Activated T-cell treated with anti-CD3 and anti-CD28 coated beads for 4 hours (primary cell): ENCODE results near the gene TBX6.
"Not testable (repeated sequence)": the region's sequence is repeated elsewhere in the genome, so short reads cannot be mapped to it uniquely, and the experiment has no call there.

Experiments used
- DNase-seq: peaks from one replicate; pipeline ENCODE4 v3.0.0-alpha.2; 2020

The TBX6 gene

DNA sequence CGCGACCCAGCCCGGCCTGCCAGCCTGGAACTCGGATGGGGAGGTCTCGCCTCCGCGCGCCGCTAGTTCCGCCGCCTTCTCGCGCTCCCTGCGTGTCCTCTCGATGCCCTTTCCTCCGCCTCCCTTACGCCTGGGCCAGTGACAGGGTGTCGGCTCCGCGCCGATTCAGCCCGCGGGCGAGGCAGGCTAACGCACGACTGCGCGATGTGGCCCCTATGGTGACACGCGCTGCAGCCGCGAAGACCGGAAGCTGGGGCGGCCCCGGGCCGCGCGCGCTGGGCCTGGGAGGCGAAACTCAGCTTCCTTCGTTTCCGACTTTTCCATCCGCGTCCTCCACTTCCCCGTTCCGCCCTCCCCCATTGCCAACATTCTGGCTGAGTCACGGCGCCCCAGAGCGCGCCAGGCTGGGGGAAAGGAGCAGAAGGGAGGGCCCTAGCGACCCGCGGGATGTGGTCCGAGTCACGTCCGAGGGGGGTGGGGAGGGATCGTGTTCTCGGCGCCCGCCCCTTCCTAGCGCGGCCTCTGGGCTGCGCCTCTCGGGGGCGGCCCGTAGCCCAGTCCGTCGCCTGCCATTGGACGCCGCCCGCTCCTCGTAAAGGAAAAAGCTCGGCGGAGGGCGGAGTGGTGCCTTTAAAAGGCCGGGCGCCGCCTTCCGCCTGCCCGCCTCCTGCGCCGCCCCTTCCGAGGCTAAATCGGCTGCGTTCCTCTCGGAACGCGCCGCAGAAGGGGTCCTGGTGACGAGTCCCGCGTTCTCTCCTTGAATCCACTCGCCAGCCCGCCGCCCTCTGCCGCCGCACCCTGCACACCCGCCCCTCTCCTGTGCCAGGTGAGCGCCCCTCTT, 26.4 kb downstream of the TBX6 start, which contains the start of gene ALDOA:
TSS of gene ALDOA (plus strand) at position 659 of the 841 bp plus-strand sequence. CDS start 1,138 bp downstream, outside the sequence.
- DNase-seq: peak; percentile 91

DNA sequence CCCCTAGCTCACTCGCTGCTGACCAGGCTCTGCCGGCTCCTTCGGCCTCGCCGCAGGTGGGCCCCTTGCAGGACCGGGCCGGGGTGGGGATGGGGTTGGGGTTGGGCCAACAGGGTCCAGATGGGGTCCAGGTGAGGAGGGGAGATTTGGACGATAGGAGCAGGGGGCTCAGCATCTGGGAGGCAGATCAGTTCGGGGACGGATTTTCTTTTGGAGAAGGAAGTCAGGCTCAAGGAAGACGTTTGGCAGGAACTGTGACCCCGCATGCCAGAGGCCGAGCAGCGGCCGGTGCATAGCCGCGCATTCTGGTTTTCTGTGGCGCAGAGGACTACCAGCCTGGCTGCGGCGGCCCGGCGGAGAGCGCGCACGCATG, 27.0 kb downstream of the TBX6 start:
- no peak for DNase-seq

GRCh38 chr16:30063893-30064728, 27.6 kb downstream of the TBX6 start:
- DNase-seq: peak; percentile 62

DNA sequence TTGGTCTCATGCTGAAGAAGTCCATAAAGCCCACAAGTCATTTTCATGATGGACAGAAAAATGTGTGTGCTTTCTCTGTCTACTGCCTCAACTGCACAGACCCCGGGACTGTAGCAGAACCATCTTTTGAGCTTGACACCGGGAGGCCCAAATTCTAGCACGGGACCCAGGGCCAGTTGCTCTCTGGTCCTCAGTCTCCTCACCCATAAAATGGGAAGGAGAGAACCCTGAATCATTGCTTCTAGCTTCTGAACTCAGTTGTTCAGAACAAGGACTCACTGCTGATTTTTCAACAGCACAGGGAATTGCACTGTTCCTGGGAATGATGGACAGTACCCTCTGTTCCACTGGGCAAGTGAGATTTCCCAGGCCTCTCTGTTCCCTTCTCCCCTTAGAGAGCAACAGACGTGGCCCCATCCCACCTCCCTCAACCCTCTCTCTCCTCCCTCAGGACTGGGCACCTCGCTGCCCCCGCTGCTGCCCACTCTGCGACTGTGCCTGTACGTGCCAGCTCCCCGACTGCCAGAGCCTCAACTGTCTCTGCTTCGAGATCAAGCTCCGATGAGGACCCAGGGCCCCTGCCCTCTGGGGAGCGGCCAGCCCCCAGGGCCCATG, 28.3 kb downstream of the TBX6 start:
- DNase-seq: no peak

- DNase-seq: no peak
Measured at GRCh38 chr16:30060836-30061554, 30.7 kb downstream of the TBX6 start.

GRCh38 chr16:30060346-30060745, 31.4 kb downstream of the TBX6 start:
- no peak for DNase-seq

GRCh38 chr16:30054959-30055553, 36.7 kb downstream of the TBX6 start:
- no peak for DNase-seq

GRCh38 chr16:30054451-30054850, 37.3 kb downstream of the TBX6 start:
- no peak for DNase-seq

DNA sequence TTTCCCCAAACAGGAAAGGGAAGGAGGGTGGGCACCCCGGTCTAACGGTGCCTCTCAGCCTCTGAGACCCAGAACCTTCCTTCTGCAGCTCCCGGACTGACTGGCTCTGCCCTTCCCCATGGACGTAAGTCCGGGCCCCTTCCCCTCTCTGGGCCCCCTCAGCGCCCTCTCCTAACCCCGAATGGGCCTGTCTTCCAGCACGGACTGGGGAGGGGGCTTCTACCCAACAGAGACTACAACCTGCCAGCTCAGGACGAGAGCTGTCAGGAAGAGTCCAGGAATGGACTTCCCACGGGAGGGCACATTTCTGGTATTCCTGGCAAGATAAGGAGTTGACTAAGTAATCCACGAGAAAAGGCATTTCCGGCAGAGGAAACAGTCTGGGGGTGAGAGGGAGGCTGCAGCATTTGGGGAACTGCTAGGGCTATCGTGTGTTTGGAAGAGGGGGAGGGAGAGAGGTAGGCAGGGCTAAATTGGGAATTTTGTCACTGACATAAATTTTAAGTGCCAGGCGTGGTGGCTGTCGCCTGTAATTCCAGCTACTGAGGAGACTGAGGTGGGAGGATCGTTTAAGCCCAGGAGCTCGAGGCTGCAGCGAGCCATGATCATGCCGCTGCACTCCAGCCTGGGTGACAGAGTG, 38.2 kb downstream of the TBX6 start:
- DNase-seq: no peak

DNA sequence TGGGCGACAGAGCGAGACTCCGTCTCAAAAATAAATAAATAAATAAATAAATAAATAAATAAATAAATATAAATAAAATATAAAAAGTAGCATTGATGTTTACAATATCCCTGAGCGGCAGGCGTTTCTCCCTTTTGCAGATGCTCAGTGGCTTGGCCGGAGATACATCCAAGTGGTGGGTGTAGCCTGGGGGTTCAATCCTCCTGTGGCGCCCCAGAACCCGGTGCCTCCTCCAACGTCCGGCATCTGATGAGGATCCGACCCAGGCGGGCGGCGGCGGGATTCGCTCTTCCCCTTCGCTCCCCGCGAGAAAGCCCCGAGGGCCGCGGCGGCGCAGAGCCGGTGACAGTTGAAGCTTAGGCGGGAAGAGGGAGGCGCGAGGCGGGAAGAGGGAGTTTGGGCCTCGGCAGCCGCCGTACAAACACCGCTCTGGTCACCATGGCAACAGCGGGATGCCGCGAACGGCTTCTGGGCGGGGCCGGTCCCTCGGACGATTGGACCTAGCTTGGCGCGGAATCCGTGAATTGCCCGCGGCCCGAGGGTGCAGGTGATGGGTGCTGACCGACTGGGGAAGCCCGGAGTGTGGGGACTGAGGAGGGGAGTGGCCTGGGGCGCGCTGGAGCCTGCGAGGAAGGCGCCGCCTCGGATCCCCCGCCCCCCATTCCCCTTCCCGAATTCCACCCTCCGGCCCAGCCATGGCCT, 38.9 kb downstream of the TBX6 start:
- peak; percentile 87 for DNase-seq

- DNase-seq: no peak
Measured at GRCh38 chr16:30051518-30051917, 40.2 kb downstream of the TBX6 start.

DNA sequence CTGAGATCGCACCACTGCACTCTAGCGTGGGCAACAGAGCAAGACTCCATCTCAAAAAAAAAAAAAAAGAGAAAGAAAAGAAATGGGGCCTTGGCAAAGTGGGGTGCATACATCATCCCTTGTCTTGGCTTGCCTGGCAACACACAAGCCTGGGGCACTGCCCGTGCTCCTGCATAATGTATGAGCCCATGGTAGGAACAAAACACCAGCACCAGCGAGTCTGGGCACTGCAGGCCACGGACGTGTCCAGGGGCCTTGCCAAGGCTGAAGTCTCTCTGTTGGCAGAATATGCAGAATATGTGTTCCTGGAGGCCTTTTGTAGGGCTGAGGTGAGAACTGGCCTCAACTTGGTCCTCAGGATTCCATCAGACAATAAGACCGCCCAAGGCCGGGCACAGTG, 41.9 kb downstream of the TBX6 start:
- DNase-seq: no peak

DNA sequence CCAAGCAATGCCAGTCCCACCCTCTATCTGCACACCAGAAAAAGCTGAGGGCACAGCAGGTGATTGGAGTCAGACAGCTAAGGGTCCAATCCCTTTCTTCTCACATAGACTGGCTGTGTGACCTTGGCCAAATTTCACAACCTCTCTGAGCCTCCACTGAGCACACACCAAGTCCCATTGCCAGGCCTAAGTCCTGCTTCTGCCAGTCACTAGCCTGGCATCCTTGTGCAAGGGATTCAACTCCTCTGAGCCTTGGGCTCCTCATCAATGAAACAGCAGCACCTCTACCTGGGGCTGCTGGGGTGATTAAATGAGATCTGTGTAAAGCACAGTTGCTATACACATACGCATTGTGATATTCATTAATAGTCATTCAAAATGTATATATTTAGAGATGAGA, 45.1 kb downstream of the TBX6 start:
- DNase-seq: no peak

- no peak for DNase-seq
Measured at GRCh38 chr16:30046178-30046577, 45.5 kb downstream of the TBX6 start.

DNA sequence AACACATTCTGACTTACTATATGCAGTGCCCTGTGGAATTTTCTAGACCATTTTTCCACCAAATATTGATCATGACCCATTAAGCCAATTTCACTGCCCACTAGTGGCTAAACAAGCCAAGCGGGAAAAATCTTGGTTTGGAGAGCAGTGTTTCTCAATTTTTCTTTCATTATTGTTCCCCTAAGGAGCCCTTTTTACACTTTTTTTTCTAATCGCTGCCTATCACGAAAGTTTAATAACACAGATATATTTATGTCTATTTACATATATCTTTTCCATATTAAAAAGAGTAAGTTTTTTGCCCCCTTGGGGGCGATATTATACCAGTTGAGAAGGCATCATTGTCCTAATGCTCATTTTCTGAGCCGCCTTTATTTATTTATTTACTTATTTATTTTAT, 49.9 kb downstream of the TBX6 start:
- no peak for DNase-seq

DNA sequence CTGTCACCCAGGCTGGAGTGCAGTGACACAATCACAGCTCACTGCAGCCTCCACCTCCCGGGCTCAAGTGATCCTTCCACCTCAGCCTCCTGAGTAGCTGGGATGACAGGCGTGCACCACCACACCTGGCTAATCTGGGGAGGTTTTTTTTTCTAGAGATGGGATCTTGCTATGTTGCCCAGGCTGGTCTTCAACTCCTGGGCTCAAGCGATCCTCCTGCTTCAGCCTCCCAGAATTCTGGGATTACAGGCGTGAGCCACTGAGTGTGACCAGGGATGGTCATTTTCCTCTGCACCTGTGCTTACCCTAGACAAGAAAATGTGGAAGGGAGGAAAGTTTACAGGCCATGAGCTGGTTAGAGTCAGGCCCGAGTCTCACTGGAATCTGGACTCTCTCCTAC, 51.0 kb downstream of the TBX6 start:
- DNase-seq: not testable (repeated sequence)

DNA sequence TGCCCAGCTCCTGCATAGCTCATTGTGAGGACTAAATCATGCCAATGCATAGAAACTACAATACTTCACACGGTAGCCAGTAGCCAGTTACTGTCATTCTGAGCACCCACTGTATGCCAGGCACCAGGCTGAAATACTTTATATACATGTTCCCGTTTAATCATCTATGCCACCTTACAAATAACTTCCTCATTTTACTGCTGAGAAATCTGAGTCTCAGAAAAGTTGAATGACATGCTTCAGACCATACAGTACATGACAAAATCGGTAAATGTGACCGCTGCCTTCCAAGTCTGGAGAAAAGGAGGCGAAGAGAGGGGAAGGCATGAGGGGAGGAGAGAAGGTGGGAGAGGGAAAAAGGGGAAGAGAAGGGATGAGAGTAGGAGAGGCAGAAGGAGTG, 51.5 kb downstream of the TBX6 start:
- DNase-seq: no peak
